Neural cell (in vitro differentiated cells): ENCODE data around the gene NKG7. TPM values are rescaled to one million over a fixed set of nuclear protein-coding genes. Genes with fewer than 3 reads are reported as not detected.

ENCODE experiments used
- H2AFZ ChIP-seq: fragments of 200-600, 300-800 bp; sonication (generic), shearing (Covaris generic); 2 replicates; pipeline ENCODE4 v1.6.0; 2014; ENCODE audit warnings: low read depth, mild to moderate bottlenecking, antibody characterized with exemption, low read length, moderate library complexity
- H3F3A ChIP-seq: fragments of 200-600 bp; shearing (Covaris generic); 2 replicates; pipeline ENCODE4 v1.6.1; 2016; ENCODE audit warnings: mild to moderate bottlenecking, moderate library complexity, mixed read lengths, antibody characterized with exemption, low read length; ENCODE audit not compliant: insufficient read depth, poor library complexity, severe bottlenecking
- H3K27ac ChIP-seq: fragments of 200-600, 300-800 bp; sonication (generic), shearing (Covaris generic); 2 replicates; pipeline ENCODE4 v1.5.1; 2014; ENCODE audit warnings: mild to moderate bottlenecking, low read length, moderate library complexity
- H3K27me3 ChIP-seq: fragments of 300-800, 200-600 bp; sonication (generic), shearing (Covaris generic); 2 replicates; pipeline ENCODE4 v1.6.0; 2014; ENCODE audit warnings: mild to moderate bottlenecking, low read depth, low read length, moderate library complexity; ENCODE audit not compliant: insufficient read depth
- H3K36me3 ChIP-seq: fragments of 300-800, 200-600 bp; sonication (generic), shearing (Covaris generic); 2 replicates; pipeline ENCODE4 v1.5.1; 2014; ENCODE audit warnings: mild to moderate bottlenecking, antibody characterized with exemption, low read length, moderate library complexity; ENCODE audit not compliant: insufficient read depth
- H3K4me2 ChIP-seq: fragments of 300-800, 200-600 bp; sonication (generic), shearing (Covaris generic); 2 replicates; pipeline ENCODE4 v1.6.0; 2014; ENCODE audit warnings: mild to moderate bottlenecking, low read length
- H3K4me3 ChIP-seq: fragments of 300-800, 200-600 bp; sonication (generic), shearing (Covaris generic); 2 replicates; pipeline ENCODE4 v1.5.1; 2014; ENCODE audit warnings: mild to moderate bottlenecking, low read length, moderate library complexity
- H3K79me2 ChIP-seq: fragments of 200-600 bp; shearing (Covaris generic); replicated peaks from 2 replicates; pipeline ENCODE4 v1.6.0; 2014; ENCODE audit warnings: mild to moderate bottlenecking, low read length, moderate library complexity; ENCODE audit not compliant: insufficient read depth
- H3K9ac ChIP-seq: fragments of 300-800, 200-600 bp; sonication (generic), shearing (Covaris generic); 2 replicates; pipeline ENCODE4 v1.6.1; 2016; ENCODE audit warnings: mild to moderate bottlenecking, low read length, mixed read lengths
- H3K9me2 ChIP-seq: fragments of 200-600 bp; shearing (Covaris generic); 2 replicates; pipeline ENCODE4 v1.6.1; 2016; ENCODE audit warnings: mild to moderate bottlenecking, low read length, mixed read lengths; ENCODE audit not compliant: insufficient read depth
- H3K9me3 ChIP-seq: fragments of 200-600, 300-800 bp; sonication (generic), shearing (Covaris generic); 2 replicates; pipeline ENCODE4 v1.6.1; 2016; ENCODE audit warnings: mild to moderate bottlenecking, mixed run types, low read length, moderate library complexity, mixed read lengths
- H4K20me1 ChIP-seq: fragments of 200-600 bp; shearing (Covaris generic); 2 replicates; pipeline ENCODE4 v1.6.1; 2016; ENCODE audit warnings: mild to moderate bottlenecking, mixed run types; ENCODE audit not compliant: insufficient read depth
- EP300 ChIP-seq: fragments of 450-650 bp; conservative IDR thresholded peaks from 2 replicates; pipeline ENCODE4 v1.6.1; 2014; ENCODE audit warnings: antibody characterized with exemption, mild to moderate bottlenecking, moderate library complexity; ENCODE audit not compliant: poor library complexity, severe bottlenecking
- EZH2 ChIP-seq: fragments of 200-600, 300-800 bp; shearing (Covaris generic), sonication (generic); IDR thresholded peaks from 2 replicates; pipeline ENCODE4 v1.6.1; 2014; ENCODE audit warnings: antibody characterized with exemption, low read length, borderline replicate concordance, mild to moderate bottlenecking; ENCODE audit not compliant: insufficient read depth, poor library complexity, severe bottlenecking
- MXI1 ChIP-seq: fragments of 450-650 bp; conservative IDR thresholded peaks from 2 replicates; pipeline ENCODE4 v1.6.1; 2014; ENCODE audit warnings: antibody characterized with exemption, mild to moderate bottlenecking; ENCODE audit not compliant: poor library complexity, severe bottlenecking
- POLR2AphosphoS5 ChIP-seq: IDR thresholded peaks from 2 replicates; pipeline ENCODE4 v1.6.1; 2012
- RAD21 ChIP-seq: fragments of 450-650 bp; conservative IDR thresholded peaks from 2 replicates; pipeline ENCODE4 v1.6.1; 2014; ENCODE audit warnings: antibody characterized with exemption, mild to moderate bottlenecking, moderate library complexity
- SMC3 ChIP-seq: fragments of 450-650 bp; conservative IDR thresholded peaks from 2 replicates; pipeline ENCODE4 v1.6.1; 2014; ENCODE audit warnings: antibody characterized with exemption, mild to moderate bottlenecking, moderate library complexity; ENCODE audit not compliant: poor library complexity
- TAF1 ChIP-seq: IDR thresholded peaks from 2 replicates; pipeline ENCODE4 v1.6.1; 2012; ENCODE audit warnings: low read depth
- polyA plus RNA-seq: library from polyadenylated mRNA; depleted of rRNA; stranded (reverse); fragments of >200 nt; gene quantifications from 2 replicates; pipeline ENCODE4 v1.2.3, GENCODE V29; 2014
- TF ChIP-seq, protein P1 (sequence below): IDR thresholded peaks from 2 replicates; pipeline ENCODE4 v1.6.1; 2012; ENCODE audit warnings: borderline replicate concordance
- TF ChIP-seq, protein P2 (sequence below): fragments of 450-650 bp; IDR thresholded peaks from 2 replicates; pipeline ENCODE4 v1.5.1; 2014; ENCODE audit warnings: antibody characterized with exemption, mild to moderate bottlenecking, moderate library complexity; ENCODE audit not compliant: poor library complexity, severe bottlenecking

Gene NKG7
- polyA plus RNA-seq, 1 donor from 2014 or later: not detected

DNA sequence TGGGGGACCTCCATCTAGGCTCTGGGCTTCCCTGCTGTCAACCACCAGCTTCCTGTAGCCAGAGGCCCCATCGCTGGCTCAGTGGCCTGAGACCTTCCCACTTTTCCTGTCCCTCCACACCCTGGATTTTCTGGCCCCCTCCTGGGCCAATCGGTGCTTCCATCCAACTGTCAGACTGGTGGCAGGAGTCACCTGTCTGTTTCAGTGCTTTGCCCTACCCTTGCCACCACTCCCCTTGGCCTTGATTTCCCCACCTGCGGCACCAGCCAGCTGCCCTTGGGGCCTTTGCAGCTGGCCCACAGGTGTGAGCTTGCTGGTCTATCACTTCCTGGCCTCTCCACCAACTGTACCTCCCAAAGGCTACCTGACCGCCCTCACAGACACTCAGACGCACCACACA is 43.0 kb downstream of the NKG7 start:
- H2AFZ ChIP-seq: no peak overlapping the region
- H3K9me2 ChIP-seq: no peaks in the 10 kb centered on the region
- no peaks in the 10 kb centered on the region for H4K20me1 ChIP-seq
- H3K9ac ChIP-seq: no peak overlapping the region
- no peak overlapping the region for H3K4me3 ChIP-seq
- H3K27me3 ChIP-seq: no peaks in the 10 kb centered on the region
- TF ChIP-seq SMC3: no peak
- TF ChIP-seq RAD21: no peak
- TF ChIP-seq, protein P1, sequence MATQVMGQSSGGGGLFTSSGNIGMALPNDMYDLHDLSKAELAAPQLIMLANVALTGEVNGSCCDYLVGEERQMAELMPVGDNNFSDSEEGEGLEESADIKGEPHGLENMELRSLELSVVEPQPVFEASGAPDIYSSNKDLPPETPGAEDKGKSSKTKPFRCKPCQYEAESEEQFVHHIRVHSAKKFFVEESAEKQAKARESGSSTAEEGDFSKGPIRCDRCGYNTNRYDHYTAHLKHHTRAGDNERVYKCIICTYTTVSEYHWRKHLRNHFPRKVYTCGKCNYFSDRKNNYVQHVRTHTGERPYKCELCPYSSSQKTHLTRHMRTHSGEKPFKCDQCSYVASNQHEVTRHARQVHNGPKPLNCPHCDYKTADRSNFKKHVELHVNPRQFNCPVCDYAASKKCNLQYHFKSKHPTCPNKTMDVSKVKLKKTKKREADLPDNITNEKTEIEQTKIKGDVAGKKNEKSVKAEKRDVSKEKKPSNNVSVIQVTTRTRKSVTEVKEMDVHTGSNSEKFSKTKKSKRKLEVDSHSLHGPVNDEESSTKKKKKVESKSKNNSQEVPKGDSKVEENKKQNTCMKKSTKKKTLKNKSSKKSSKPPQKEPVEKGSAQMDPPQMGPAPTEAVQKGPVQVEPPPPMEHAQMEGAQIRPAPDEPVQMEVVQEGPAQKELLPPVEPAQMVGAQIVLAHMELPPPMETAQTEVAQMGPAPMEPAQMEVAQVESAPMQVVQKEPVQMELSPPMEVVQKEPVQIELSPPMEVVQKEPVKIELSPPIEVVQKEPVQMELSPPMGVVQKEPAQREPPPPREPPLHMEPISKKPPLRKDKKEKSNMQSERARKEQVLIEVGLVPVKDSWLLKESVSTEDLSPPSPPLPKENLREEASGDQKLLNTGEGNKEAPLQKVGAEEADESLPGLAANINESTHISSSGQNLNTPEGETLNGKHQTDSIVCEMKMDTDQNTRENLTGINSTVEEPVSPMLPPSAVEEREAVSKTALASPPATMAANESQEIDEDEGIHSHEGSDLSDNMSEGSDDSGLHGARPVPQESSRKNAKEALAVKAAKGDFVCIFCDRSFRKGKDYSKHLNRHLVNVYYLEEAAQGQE: no peak
- no peak for TF ChIP-seq MXI1
- TF ChIP-seq EZH2: no peak
- TF ChIP-seq TAF1: no peak
- TF ChIP-seq POLR2AphosphoS5: no peak
- no peaks in the 10 kb centered on the region for H3F3A ChIP-seq
- no peaks in the 10 kb centered on the region for H3K9me3 ChIP-seq
- H3K79me2 ChIP-seq: no peaks in the 10 kb centered on the region
- H3K27ac ChIP-seq: no peak overlapping the region
- peaks cover 10% of the 10 kb centered on the region for H3K36me3 ChIP-seq
- no peak overlapping the region for H3K4me2 ChIP-seq

DNA sequence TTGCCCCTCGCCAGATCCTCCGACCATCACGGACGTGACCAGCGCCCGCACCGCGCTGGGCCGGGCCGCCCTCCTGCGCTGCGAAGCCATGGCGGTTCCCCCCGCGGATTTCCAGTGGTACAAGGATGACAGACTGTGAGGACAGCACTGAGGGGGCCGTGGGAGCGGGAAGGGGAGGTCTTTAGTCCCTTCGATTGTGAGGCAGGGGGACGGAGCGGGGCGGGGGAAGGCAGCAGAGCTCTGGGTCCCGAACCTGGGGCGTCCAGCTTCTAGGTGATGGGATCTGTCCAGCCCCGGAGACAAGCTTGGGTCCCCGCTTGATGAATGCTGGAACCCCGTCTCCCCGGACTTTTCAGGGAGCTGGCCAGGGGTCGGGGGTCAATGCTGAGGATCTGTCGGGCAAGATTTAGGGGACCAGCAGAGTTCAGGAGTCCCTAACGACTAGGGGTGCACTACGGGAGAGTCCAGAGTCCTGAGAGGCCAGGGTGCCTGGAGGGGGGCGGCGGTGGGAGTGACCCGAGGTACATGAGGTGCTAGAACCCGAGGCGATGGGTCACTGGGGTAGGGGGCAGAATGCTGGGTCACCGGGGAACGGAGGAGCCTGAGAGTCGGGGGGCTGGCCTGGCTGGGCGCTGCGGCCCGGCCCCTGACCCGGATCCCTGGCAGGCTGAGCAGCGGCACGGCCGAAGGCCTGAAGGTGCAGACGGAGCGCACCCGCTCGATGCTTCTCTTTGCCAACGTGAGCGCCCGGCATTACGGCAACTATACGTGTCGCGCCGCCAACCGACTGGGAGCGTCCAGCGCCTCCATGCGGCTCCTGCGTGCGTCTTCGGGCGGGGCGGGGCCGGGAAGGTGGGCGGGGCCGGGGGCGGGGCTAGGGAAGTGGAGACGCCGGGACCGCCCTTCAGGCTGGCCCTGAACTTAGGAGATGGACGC is 45.1 kb downstream of the NKG7 start:
- H3K9me3 ChIP-seq: no peaks in the 10 kb centered on the region
- no peak overlapping the region for H3K9ac ChIP-seq
- no peaks in the 10 kb centered on the region for H3F3A ChIP-seq
- no peak overlapping the region for H3K27ac ChIP-seq
- no peak overlapping the region for H3K4me3 ChIP-seq
- H3K27me3 ChIP-seq: no peaks in the 10 kb centered on the region
- H3K4me2 ChIP-seq: no peak overlapping the region
- no peaks in the 10 kb centered on the region for H4K20me1 ChIP-seq
- H3K79me2 ChIP-seq: no peaks in the 10 kb centered on the region
- H3K36me3 ChIP-seq: peaks cover 10% of the 10 kb centered on the region
- H3K9me2 ChIP-seq: no peaks in the 10 kb centered on the region
- no peak overlapping the region for H2AFZ ChIP-seq
- TF ChIP-seq EZH2 (no peak), MXI1 (no peak)

DNA sequence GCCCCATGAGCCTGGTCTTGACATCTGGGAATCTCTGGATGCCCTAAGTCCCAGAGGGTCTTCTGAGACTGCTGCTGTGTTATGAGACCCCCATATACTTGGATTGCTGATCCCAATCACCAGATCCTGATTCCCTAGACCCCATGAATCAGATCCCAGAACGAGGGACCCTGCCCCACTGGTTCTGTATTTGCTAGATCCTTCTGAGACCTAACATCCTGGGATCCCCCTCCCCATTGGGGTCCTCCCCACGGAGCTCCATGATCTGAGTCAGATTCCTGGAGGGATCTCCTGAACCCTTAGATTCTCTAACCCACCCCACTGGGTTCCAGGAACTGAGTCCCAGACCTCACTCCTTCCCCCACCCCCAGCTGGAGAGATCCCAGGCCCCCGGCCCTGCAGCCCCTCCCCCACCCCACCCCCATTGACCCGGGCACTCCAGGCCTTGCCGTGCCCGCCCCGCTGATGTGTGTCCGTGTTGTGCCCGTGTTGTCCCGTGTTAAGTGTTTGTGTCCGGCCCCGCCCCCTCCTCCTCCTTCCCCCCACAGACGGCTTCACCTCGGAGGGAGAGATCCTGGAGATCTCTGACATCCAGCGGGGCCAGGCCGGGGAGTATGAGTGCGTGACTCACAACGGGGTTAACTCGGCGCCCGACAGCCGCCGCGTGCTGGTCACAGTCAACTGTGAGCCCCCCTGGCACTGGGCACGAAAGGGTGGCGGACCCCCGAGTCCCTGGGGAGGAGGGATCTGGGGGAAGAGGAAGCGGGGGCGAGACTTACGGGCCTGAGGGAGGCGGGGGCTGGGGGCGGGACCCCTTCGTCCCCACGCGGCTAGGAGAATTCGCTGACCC is 46.0 kb downstream of the NKG7 start:
- TF ChIP-seq POLR2AphosphoS5 (no peak), SMC3 (no peak), EP300 (no peak), RAD21 (no peak), MXI1 (no peak), TAF1 (no peak), EZH2 (no peak)
- TF ChIP-seq, protein P2, sequence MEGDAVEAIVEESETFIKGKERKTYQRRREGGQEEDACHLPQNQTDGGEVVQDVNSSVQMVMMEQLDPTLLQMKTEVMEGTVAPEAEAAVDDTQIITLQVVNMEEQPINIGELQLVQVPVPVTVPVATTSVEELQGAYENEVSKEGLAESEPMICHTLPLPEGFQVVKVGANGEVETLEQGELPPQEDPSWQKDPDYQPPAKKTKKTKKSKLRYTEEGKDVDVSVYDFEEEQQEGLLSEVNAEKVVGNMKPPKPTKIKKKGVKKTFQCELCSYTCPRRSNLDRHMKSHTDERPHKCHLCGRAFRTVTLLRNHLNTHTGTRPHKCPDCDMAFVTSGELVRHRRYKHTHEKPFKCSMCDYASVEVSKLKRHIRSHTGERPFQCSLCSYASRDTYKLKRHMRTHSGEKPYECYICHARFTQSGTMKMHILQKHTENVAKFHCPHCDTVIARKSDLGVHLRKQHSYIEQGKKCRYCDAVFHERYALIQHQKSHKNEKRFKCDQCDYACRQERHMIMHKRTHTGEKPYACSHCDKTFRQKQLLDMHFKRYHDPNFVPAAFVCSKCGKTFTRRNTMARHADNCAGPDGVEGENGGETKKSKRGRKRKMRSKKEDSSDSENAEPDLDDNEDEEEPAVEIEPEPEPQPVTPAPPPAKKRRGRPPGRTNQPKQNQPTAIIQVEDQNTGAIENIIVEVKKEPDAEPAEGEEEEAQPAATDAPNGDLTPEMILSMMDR: no peak
- TF ChIP-seq, protein P1: no peak
- H2AFZ ChIP-seq: no peak overlapping the region
- no peak overlapping the region for H3K9ac ChIP-seq
- no peaks in the 10 kb centered on the region for H3K9me2 ChIP-seq
- H3K9me3 ChIP-seq: no peaks in the 10 kb centered on the region
- H3K79me2 ChIP-seq: no peaks in the 10 kb centered on the region
- no peak overlapping the region for H3K27ac ChIP-seq
- H3K4me3 ChIP-seq: no peak overlapping the region
- no peak overlapping the region for H3K4me2 ChIP-seq
- no peaks in the 10 kb centered on the region for H4K20me1 ChIP-seq
- no peaks in the 10 kb centered on the region for H3F3A ChIP-seq
- H3K27me3 ChIP-seq: no peaks in the 10 kb centered on the region
- peaks cover 10% of the 10 kb centered on the region for H3K36me3 ChIP-seq
